Stimulated activated CD8-positive, alpha-beta memory T cell treated with anti-CD3 and anti-CD28 coated beads, Interleukin-7, amount 100 ng/mL, for 24 hours (primary cell): ENCODE measurements around the gene HK3.

ENCODE experiments used
- DNase-seq: peaks from one replicate; pipeline ENCODE4 v3.0.0-alpha.2; 2020; ENCODE audit warnings: low read depth

The HK3 gene

DNA sequence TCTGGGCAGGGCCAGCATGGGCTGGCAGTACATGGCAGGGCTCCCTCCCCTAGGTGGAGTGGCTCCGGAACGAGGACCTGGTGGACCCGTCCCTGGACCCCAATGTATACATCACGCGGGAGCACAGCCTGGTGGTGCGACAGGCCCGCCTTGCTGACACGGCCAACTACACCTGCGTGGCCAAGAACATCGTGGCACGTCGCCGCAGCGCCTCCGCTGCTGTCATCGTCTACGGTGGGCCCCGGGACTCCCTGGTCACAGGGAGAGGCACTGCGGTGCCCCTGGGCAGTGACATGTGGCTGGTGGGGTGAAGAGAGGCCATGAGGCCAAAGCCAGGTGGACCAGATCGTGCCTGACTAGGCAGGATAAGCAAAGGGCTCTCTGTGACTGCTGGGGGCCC, 30.4 kb downstream of the HK3 start:
- no peak for DNase-seq

DNA sequence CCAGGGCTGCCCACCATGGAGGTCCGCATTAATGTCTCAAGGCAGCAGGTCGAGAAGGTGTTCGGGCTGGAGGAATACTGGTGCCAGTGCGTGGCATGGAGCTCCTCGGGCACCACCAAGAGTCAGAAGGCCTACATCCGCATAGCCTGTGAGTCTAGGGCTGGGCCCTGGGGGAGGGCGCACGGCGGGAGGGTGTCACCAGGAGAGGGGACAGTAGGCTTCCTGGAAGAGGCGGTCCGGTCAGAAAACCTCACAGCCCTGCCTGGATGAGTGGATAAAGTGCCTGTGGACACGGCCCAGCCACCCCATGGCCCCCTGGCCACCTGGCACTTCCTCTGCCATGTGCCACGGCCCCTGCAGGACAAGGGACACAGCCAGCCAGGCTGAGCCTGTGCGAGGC, 31.0 kb downstream of the HK3 start:
- no peak for DNase-seq

DNA sequence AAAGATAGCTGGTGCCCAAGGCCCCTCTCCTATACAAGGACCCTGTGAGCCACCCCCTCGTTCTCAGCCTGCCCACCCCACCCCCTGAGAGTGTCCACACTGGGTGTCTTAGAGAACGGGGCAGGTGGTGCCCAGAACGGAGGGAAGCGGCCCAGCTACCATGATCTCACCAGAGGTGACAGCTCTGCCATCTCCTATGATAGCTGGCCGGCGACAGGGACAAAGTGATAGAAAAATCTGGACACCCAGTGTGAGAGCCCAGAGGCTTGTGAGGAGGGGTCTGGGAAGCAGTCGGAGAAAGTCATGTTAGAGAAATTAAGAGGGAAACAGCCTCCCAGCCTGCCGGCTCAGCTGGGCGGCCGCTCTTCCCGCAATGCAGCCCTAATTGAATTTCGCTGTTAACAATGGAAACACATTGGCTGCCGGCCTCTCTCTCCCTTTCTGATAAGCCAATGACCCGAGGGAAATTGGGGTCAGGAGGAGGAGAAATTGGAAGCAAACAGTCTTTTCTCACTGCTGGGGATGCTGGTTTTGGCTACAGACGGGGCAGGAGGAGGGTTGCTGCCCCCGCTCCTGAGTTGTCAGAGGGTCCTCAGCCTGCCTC, 32.3 kb downstream of the HK3 start:
- no peak for DNase-seq

DNA sequence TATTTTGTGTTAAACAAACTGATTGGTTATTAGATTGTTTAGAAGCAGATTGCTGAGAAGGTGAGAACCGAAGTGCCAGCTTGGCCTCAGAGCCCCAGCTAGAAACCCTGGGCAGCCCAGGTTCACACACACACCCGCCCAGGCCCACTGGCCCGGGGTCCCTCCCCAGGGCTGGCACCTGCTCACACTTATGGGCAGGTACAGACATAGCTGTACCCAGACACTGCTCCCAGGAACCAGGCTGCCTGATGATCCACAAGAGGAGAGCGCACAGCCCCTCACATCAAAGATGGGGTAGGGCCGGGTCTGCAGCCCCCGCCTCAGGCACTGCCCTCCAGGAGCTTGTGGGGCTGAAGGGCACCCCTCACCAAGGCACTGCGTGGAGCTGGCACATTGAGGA, 33.2 kb downstream of the HK3 start:
- no peak for DNase-seq

DNA sequence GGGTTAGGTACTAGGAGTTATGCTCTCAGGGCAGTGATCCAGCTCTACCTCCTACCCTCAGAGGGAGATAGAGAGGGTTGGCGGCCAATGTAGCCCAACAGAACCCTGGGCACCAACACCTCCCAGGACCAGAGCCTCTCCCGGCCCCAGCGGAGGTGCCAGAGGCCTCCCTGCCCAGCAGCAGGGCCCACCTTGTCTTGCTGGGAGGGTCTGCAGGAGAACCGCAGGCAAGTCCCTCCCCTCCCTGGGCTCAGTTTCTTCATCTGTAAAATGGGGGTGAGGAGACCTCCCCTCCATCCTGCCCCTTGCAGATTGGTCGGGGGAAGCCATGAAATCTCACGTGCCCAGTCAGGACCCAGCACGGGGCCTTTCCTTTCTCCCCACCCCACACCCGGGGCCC, 34.4 kb downstream of the HK3 start:
- no peak for DNase-seq

DNA sequence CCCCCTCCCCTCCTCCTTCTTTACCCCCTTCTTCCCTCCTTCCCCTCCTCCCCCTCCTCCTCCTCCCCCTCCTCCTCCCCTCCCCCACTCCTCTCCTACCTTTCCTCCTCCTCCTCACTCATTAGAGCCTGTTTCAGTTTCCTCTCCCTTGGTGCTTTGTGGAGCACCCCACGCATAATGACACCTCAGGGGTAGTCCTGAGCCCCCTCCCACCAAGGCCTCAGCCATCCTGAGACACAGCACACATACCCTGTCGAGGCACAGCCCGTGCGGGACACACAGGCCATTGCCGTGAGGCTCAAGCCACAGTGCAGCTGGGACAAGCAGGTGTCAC, 35.4 kb downstream of the HK3 start:
- no peak for DNase-seq

DNA sequence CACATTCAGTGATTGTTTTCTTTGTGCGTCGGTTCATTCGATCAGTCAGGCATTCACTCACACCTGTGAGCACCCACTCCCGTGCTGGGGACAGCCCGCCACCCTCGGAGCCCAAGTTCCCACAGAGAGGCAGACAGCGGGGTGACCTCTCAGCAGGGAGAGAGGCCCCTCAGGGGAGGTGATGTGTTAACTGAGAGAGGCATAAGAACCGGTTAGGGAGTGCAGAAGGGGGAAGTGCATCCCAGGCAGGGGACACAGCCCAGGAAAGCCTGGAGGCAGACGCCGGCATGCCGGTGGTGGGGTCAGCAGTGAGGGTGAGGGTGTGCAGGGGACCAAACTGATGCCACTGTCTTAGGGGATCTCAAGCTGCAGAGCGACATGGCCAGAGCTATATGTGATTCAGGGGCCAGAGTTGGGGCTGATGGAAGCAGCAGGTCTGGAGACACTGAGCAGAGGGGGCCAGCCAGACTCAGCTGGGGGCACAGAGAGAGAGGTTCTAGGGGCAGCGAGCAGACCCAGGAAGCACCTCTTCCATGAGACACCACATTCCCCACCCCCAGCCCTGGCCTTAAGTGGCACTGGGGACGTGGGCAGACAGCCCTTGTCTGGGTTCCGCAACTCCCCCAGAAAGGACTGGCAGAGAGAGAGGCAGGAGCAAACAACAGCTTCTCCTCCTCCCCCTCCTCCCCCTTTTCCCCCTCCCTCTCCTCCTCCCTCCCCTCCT, 35.9 kb downstream of the HK3 start:
- DNase-seq: no peak

DNA sequence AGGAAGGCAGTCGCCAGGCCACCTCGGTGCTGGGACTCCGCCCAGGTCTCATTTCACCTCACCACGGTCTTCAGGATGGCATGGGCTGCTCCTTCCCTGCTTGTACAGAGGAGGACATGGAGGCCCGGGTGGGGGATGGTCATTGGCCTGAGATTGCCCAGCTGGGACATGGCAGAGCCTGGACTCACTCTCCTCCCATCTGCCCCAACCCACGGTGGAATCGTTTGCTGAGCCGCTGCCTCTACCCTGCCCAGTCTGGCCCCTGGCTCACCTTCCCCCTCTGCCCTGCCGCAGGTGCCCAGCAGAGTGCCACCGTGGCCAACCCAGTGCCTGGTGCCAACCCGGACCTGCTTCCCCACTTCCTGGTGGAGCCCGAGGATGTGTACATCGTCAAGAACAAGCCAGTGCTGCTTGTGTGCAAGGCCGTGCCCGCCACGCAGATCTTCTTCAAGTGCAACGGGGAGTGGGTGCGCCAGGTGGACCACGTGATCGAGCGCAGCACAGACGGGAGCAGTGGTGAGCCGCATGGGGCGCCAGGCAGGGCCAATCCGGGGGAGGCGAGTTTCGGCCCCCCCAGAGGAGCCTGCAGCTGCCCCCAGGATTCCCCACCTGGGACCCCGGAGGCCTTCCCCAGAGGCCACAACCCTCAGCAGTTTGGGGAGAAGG, 36.7 kb downstream of the HK3 start:
- no peak for DNase-seq

DNA sequence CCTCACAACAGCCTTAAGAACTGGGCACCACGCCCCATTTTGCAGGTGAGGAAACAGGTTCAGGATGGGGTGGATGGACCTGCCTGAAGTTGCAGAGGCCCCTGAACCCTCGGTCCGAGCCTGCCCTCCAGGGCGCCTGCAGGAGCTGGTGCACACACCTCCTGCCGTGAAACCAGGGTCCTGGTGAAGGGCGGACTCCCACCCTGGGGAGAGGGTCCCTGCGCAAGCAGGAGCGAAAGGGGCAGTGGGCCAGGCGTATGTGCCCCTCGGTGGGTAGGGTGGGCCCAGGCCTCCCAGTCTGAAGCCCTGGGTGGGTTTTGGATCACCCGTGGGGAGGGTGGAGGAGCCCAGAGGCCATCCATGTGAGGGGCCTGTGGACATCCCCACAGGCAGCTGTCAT, 37.9 kb downstream of the HK3 start:
- no peak for DNase-seq

DNA sequence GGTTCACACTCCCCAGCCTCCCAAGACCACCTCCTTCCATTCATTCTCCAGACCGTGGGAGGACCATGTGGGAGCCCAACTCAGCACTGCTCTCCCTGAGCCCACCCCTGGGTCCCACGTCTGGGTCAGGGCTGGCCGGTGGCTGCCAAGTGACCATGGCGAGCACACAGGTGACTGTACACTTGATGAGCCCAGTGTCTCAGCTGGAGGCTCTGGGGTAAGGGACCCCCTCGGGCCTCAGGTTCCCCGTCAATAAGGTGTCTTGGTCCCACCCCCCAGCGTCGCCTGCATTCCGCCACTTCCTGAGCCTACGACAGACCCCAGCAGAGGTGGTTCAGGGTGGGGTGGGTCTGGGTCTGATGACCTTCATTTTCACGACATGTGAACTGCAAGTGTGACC, 38.8 kb downstream of the HK3 start:
- no peak for DNase-seq

DNA sequence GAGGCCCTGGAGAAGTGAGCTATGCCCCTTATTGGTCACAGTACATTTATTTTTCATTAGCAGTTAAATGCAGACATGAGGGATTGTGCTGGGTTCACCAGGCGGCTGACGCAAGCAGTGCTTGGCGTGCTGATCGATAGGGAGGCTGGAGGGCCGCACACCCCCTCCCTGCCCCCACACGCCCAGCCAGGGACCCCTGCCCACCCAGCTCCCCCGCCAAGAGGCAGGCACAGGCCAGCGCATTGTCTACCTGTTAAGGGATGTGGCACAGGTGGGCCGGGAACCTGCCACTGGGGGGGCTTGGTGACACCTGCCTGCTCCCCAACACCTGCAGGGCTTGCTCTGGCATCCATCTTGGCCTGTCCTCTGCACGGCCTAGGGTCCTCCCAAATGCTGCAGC, 39.2 kb downstream of the HK3 start:
- no peak for DNase-seq

DNA sequence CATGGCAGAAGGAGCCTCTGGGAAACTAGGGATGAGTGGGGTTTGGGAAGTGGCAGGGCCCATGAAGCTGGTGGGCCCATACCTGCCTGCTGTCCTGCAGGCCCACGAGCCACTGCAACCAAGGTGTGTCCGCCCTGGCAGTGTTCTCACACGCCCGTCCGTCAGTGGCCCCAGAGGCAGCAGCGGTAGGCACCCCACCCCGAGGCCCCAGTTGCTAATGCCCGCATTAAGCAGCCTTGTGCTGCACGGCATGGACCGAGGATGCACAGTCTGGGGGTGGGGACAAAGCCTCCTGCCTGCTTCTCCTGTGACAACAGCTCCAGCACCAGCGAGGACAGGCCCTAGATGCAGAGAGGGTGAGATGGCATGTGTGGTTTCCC, 41.3 kb downstream of the HK3 start:
- DNase-seq: no peak

DNA sequence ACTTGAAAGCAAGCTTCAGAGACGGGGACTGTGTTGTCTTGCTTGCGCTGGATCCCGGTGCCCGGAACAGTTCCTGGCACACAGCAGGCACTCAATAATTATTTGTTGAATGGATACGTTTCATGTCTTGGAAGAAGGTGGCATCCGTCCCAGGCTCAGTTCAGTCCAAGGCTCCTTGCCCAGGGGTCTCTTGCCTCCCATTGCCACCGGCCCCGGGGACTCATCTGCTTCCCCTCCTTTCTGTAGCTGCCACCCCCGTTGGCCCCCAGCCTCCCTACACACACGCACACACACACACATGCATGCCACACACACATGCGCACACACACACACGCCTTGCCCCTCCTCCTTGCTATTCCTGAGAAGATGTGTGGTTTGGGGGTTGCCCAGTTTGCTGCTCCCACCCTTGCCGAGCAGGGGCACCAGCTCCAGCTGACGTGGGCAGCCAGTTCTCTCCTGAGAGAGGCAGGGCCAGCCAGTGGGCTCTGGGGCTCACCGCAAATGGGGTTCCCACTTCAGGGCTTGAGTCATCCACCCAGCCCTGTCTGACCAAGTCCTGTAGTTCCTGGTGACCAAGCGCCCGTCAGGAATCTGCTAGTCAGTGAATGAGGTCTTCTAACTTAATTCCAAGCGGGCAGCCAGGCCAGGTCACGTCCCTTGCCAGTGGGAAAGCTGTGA, 41.8 kb downstream of the HK3 start:
- DNase-seq: no peak

DNA sequence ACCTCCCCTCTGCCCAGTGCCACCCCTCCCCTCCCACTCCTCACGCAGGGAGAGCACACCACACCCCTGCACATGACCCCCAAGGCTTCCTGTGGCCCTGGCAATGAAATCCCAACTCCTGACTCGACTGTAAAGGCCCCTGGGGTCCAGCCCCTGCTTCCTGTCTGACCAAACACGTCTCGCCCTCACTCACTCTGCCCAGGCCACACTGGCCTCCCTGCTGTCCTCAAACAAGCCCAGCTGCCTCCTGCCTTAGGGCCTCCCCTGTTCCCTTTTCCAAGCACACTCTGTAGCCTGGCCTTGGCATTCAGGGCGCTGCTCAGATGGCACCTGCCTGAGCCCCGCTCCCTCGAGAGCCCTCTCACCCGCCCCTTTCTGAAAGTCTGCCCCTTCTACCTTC, 42.4 kb downstream of the HK3 start:
- no peak for DNase-seq

DNA sequence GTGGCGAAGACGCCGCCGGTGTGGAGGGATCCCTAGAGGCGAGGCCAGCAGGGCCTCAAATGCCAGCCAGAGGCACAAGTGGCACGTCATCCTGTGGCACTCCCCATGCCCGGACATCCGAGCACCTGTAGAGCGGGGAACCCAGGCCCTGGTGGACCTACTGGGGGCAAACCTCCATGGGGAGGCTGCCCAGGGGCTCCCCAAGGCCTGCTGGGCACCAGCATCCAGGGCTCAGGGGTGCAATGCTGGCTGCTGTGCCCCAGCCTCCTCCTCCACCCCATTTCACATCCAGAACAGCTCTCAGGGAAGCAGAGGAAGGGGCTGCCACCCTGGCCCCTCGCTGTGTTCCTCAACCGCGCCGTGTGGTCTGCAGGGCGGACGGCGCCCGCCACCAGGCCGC, 43.5 kb downstream of the HK3 start:
- no peak for DNase-seq

DNA sequence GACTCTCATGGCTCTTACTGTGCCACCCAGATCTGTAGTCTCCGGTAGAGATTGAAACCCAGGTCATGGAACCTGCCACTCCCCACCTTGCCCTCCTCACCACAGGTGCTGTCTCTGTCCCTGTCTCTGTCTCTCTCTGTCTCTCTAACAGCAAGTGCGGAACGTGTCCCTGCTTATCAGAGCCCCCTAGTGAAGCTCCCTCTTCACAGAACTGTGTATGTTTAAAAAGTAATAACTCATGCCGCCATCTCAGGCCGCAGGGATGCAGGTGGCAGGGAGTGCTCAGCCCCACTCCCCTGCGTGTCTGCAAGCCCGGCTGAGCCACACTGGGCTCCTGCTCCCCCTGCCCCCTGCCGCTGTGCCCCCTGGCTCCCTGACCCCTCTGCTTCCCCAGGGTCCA, 45.0 kb downstream of the HK3 start:
- DNase-seq: no peak

DNA sequence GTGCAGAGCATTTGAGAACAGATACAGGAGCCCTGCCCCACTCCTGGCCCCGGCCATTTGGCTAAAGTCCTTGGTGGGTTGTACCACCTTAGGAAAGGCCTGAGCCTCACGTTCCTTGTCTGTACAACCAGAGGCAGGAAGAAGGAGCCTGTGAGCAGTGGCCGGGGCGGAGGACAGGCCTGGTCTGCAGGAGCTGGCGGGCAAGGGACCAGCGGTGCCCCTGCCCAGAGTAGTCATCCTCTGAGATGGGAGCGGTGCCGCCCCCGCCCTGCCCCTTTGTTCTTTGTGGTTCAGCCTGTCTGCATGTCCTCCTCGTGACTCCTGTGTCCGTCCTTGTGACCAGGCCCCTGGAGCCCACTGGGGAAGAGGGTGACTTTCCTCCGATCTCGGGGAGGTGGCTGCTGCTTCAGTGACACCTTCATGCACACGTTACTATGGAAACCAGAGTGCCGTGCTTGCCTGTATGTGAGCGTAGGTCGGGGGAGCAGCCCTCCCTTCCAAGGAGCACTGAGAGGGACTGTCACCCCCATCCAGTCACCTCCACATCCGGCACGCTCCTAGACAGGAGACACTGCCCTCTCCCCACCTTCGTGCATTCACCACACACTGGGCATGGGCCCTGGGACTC, 45.9 kb downstream of the HK3 start:
- DNase-seq: no peak

DNA sequence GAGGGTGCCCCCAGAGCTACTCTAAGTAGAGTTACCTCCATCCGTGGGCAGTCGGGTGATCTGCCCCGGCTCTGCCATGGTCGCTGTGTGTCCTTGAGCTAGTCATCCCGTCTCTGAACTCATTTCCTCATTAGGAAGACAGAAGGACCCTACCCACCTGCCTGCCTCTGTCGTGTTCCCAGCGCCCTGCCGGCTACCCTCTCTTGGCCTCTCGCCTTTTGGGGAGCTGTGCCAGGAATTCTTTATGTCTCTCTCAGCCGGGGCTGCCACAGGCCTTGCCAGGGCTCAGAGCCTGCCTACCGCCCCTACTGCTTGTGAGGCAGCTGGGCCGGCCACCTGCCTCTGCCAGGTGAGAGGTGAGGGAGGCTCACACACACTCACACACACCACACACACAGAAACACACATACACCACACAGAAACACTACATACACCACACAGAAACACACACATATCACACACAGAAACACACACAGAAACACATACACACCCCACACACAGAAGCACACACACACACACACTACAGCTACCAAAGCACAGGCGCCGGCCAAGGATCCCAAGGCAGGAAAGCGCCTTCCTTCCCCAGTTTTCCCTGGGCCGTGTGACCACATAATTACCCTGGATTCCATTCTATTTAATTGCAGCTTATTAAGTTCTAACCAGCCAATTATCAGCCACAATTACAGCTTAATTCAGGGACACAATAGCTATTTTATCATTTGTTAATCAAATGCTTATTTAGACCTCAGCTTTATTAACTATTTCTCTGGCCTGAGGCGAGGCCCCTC, 47.1 kb downstream of the HK3 start:
- no peak for DNase-seq

DNA sequence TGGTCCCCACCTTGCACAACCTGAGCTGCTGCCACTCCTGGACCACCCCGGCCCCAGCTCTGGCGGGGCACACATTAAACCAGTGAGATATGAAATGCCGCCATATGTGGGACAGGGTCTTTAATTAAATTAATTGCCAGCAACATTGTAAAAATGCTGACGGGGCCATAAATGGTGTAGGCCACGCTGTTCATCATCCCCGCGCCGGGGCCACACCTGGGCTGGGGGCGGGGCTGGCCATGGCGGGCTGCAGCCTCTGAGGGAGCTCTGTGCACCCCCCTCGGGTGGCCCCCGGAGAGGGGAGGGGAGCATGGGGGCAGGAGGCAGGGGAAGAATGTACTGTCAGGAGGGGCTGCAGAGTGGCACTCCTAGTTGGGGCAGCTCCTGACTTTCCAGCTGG, 47.8 kb downstream of the HK3 start:
- DNase-seq: no peak

DNA sequence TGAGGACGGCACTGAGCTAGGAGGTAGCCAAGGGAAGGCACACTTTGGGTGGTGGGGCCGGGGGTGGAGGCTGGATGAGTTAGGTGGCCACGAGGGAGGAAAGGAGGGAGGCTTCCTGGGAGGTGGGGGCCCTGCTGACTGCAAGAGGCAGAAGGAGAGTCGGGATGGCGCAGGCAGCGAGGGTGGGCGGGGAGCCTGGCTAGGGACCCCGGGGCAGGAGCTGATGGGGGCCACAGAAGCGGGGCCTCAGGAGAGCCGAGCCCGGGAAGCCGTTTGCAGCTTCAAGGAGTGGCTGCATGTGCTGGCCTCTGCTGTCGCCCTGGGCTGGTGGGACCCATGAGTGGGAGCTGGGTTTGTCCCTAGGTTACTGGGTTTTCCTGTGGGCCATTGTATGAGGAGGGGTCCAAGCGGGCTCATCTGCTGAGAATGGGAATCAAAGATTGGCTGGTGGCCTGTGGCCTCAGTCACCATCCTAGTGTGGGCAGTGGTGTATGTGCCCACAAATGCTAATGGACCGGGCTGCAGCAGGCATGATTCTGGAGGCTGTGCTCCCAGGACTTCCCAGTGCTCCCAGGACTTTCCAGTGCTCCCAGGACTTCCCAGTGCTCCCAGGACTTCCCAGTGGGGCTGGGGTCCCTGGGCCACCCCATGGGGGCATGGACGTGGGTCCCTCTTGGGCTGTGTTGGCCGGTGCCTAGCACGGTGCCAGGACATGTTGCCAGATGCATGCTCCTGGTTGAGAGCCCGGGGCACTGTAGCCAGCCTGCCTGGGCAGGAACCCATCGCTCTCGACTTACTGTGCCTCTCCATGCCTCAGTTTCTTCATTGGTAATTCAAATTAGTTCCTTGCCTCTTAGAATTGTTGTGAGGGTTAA, 48.5 kb downstream of the HK3 start:
- DNase-seq: no peak

DNA sequence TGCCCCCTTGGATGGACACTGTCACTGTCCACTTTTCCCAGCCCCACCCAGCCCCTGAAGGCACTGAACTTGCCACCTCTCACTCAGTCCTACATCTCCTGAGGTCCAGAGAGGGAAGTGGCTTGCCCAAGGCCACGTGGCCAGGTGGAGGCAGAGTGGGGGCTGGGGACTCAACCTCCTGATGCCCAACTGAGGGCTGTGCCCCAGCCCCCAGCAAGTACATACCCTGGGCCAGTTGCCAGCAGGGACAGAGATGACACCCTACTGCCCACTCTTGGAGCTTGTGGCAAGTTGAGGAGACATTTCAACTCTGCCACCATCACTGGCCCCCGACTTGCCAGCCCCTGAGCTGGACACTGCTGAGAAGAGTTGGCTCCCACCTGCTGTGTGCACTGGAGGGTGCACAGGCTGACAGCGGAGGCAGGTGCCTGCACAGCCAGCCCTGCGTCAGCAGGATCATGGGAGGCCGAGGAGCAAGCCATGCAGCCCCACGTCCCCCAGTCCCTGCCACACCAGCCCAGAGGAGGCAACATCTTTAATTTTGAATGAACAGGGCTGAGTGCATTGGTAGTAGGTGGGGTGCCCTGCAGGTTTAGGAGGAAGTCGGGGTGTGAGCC, 49.4 kb downstream of the HK3 start:
- DNase-seq: no peak
